ENCODE measurements around the gene POGLUT3.

The POGLUT3 gene

GRCh38 chr11:108512708-108513107 lies 14.5 kb upstream of the POGLUT3 start:
- no peaks in the 10 kb centered on the region for H3K27me3 ChIP-seq
- H3K4me3 ChIP-seq (ENCODE audit: low read depth in 1 of 2, low read length in 1 of 2), result no peak overlapping the region
- no peaks in the 10 kb centered on the region for H3K9me3 ChIP-seq
- H3K4me1 ChIP-seq (ENCODE audit: control insufficient read depth in 1 of 2, insufficient read depth in 1 of 2, low read depth in 1 of 2, low read length in 1 of 2), result no peaks in the 10 kb centered on the region
- no peak overlapping the region for H3K27ac ChIP-seq
- no peak for TF ChIP-seq CTCF (IDR thresholded peaks at IDR 0.05)
- no peaks in the 10 kb centered on the region for H3K36me3 ChIP-seq

- H3K4me3 ChIP-seq (ENCODE audit: low read depth in 1 of 2, low read length in 1 of 2), result no peak overlapping the region
- H3K27ac ChIP-seq, result no peak overlapping the region
- no peaks in the 10 kb centered on the region for H3K27me3 ChIP-seq
- H3K4me1 ChIP-seq (ENCODE audit: control insufficient read depth in 1 of 2, insufficient read depth in 1 of 2, low read depth in 1 of 2, low read length in 1 of 2), result no peaks in the 10 kb centered on the region
- no peak for TF ChIP-seq CTCF (IDR thresholded peaks at IDR 0.05)
- no peaks in the 10 kb centered on the region for H3K9me3 ChIP-seq
- H3K36me3 ChIP-seq, result no peaks in the 10 kb centered on the region
Observed at GRCh38 chr11:108511851-108512474, 13.8 kb upstream of the POGLUT3 start.

GRCh38 chr11:108508653-108509593 lies 10.7 kb upstream of the POGLUT3 start:
- Histone ChIP-seq H3K27me3 (no peaks in the 10 kb centered on the region), H3K9me3 (no peaks in the 10 kb centered on the region), H3K4me3 (ENCODE audit: low read depth in 1 of 2, low read length in 1 of 2) (no peak overlapping the region), H3K27ac (no peak overlapping the region), H3K4me1 (ENCODE audit: control insufficient read depth in 1 of 2, insufficient read depth in 1 of 2, low read depth in 1 of 2, low read length in 1 of 2) (no peaks in the 10 kb centered on the region), H3K36me3 (no peaks in the 10 kb centered on the region)
- no peak for TF ChIP-seq CTCF (IDR thresholded peaks at IDR 0.05)

- Histone ChIP-seq H3K4me3 (ENCODE audit: low read depth in 1 of 2, low read length in 1 of 2) (no peak overlapping the region), H3K9me3 (no peaks in the 10 kb centered on the region), H3K36me3 (no peaks in the 10 kb centered on the region), H3K27me3 (peaks cover 3% of the 10 kb centered on the region), H3K4me1 (ENCODE audit: control insufficient read depth in 1 of 2, insufficient read depth in 1 of 2, low read depth in 1 of 2, low read length in 1 of 2) (peaks cover 11% of the 10 kb centered on the region in 2 experiments), H3K27ac (no peak overlapping the region)
- TF ChIP-seq CTCF (IDR thresholded peaks at IDR 0.05), result no peak
Observed at GRCh38 chr11:108501396-108501795, 3.2 kb upstream of the POGLUT3 start.

- H3K27ac ChIP-seq, result no peak overlapping the region
- TF ChIP-seq CTCF (IDR thresholded peaks at IDR 0.05), result no peak
- no peaks in the 10 kb centered on the region for H3K9me3 ChIP-seq
- peaks cover 3% of the 10 kb centered on the region for H3K27me3 ChIP-seq
- H3K4me1 ChIP-seq (ENCODE audit: control insufficient read depth in 1 of 2, insufficient read depth in 1 of 2, low read depth in 1 of 2, low read length in 1 of 2), result peaks cover 11% of the 10 kb centered on the region in 2 experiments
- H3K36me3 ChIP-seq, result no peaks in the 10 kb centered on the region
- H3K4me3 ChIP-seq (ENCODE audit: low read depth in 1 of 2, low read length in 1 of 2), result no peak overlapping the region
Observed at GRCh38 chr11:108500721-108501120, 2.5 kb upstream of the POGLUT3 start.

Data from neutrophil (primary cell).